GM19035 (cell line): ENCODE measurements around the gene ETS1.

Experiments
- ATAC-seq: cut with Tn5 transposase; IDR thresholded peaks from one replicate; pipeline ENCODE4 v1.9.1; 2021; ENCODE audit not compliant: unreplicated experiment

Gene ETS1

DNA sequence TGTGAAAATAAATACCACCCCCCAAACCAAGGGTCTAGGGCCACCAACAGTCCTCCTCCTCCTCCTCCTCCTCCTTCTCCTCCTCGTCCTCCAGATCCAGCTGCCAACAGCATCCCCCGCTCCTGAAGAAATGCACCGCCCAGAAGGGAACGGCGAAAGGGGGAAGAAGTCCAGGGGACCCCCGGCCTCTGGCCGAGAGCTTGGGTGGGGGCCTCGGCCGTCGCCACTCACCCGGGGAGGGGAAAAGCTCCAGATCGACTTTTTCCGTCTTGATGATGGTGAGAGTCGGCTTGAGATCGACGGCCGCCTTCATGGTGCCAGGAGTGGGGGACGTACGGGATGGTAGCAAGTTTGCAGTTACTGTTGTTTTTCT lies 65.7 kb downstream of the ETS1 start:
- no peak for ATAC-seq

DNA sequence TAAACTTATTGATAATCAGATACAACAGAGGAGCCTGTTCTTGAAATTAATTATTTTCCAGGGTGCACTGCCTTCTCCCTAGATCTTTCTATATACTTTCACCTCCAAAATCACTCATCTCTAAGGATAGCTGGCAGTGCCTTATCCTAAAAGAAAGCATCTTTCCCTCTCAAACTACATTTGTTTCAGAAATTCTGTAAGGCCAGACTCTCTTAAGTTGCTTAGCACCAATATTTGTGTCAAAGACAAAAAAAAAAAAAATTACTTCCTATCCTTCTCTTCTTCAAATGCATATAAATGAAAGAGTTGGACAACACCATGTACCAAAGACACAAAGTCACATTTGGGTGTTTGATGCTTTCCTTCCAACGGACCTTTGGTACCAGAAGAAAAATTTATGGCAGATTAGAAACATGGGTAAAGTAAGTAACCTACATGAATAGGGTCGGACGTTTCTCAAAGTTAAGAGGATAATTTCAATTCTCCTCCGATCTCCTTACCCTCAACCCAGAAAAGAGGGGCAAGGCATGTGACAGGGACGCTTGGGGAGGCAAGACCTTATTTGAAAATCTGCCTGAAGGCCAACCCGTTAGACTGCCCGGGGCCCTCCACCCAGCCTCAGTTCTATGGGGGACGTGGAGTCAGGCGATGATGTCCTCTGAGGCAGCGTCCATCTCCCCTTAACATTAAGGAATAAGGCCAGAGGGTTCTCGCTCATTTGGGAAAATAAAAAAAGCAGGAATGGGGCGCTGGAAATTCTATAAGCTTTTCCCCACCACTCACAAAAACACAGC lies 66.3 kb downstream of the ETS1 start:
- ATAC-seq: no peak

- no peak for ATAC-seq
Observed at GRCh38 chr11:128520206-128520887, 67.0 kb downstream of the ETS1 start.

DNA sequence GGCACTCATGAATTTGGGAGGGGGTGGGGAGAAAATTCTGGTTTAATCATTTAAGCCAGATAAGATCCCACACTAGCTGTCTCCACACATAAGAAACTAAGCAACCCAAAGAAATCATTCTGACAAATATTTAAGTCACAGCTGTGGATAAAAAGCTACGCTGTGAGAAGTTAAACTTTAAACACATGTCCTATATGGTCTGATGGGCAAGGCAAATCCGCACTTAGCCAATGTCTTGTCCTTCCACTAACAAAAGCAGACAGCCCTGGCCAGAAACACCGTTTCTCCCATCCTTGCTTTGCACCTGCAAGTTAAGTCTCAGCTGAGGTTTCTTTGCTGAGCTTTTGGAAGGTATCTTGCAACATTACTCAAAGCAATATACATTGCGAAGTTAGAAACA lies 68.0 kb downstream of the ETS1 start:
- ATAC-seq: no peak

- ATAC-seq: no peak
Observed at GRCh38 chr11:128518493-128519207, 68.7 kb downstream of the ETS1 start.

GRCh38 chr11:128517451-128518230 lies 69.7 kb downstream of the ETS1 start:
- no peak for ATAC-seq

- no peak for ATAC-seq
Observed at GRCh38 chr11:128516886-128517285, 70.5 kb downstream of the ETS1 start.

GRCh38 chr11:128515826-128516778 lies 71.3 kb downstream of the ETS1 start:
- ATAC-seq: no peak

- no peak for ATAC-seq
Observed at GRCh38 chr11:128515086-128515485, 72.3 kb downstream of the ETS1 start.

DNA sequence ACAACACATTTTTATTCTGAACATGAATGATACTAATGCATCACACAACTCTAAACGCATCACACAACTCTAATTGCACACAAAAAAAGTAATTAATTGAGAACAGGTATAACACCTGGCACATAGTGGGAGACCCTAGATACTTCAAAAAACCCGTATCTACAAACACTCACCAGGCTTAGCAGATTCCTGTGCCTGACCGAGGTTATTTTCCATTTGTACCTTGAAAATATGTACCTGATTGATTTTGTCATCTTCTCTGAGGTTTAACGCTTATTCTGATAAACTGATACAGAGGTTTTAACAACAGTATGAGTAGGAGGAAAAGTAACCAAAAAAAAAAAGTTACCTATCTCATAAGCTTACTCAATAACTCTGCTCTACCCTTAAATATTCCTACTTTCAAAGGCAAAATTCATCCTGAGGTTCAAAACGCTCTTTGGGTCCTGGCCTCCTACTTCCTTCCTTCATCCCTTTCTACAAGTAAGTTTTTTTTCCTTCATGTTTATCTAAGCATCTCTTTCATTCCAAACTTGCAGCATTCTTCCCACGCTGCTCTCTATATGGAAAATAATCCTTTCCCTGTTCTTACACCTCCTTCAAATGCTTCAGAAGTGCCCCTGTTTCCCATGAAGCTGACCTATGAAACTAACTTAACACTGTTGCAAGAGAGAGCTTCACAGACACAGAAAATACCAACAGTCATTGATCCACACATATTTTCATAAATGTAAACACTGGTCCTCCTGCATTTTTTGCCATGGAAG lies 73.3 kb downstream of the ETS1 start:
- no peak for ATAC-seq

- ATAC-seq: no peak
Observed at GRCh38 chr11:128512474-128512996, 74.8 kb downstream of the ETS1 start.

DNA sequence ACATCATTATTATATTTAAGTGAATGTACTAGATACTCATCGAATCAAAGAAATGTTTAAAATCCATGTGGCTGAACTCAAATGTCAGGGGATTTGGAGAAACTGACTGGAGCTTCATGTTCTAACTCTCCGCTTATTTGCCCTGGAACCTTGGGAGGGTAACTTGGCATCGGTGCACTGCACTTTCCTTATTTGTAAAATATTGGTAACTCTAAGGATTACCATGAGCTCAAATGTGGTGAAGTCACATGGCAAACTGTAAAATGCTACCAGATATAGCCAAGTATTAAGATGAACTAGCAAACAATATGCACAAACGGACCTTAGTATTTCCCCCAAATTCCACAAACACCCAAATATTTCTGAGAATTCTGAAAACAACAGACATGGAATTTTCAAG lies 75.6 kb downstream of the ETS1 start:
- ATAC-seq: no peak

DNA sequence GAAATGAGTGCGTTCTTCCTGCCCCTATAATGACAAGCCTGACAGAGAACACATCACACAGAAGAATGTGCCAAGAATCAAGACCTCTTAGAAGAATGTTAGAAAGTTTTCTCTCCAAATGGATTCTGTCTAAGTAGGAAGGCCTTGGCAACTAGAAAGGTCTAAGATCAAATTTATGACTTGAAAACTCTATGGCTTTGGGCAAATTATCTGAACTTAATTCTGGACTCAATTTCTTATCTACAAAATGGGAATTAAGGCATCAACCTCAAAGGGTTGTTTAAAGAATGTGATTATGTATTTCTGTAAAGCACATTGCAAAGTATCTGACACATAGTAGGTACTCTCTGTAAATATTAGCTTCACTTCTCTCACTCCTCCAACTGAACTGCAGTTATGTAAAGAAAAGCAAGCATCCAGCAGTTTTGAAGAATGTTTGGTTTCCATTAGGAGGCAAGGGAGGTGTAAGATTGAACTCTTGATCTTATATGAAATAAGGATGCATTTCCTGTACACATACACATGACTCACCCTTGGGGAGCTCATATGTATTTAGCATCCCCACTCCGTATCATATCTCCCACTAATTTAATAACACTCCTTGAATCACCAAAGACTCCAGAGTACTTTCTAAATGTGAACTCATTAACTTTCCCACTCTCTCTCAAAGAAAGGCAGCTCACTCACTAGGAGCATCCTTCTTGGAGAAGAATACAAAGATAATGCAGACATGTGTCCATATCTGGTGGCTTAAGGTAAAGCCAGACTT lies 77.6 kb downstream of the ETS1 start:
- no peak for ATAC-seq

DNA sequence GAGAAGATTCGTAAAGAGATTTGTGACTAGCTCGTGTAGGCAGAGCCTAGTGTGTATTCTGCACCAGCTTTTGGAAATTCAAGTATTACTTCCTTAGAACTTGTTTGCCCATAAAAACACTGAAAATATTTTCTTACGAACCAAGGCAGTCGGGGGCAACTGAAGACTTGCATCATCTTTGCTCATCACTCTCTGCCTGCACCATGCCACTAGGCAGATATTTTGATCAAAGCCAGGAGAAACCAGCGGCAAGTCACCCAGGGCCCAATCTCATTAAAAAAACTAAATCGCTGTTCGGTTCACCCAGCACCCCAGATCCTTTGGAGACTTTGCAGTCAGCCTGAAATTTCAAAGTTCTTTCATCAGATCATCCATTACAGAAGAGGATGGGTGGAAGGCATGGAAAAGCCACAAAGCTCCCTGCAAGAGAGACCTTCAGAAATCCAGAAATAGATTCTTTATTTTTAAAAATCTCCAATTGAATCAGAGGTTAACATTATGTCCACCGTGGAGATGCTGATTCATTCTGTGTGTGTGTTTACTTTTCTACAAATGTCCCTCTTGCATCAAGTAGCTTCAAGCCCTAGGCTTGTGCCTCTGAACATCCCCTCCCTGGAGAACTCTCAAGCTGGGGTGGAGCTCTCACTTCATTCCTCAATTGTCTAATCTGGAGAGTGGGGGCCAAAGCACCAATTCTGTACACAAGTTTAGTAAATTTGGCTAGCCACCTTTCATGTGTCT lies 78.4 kb downstream of the ETS1 start:
- no peak for ATAC-seq

DNA sequence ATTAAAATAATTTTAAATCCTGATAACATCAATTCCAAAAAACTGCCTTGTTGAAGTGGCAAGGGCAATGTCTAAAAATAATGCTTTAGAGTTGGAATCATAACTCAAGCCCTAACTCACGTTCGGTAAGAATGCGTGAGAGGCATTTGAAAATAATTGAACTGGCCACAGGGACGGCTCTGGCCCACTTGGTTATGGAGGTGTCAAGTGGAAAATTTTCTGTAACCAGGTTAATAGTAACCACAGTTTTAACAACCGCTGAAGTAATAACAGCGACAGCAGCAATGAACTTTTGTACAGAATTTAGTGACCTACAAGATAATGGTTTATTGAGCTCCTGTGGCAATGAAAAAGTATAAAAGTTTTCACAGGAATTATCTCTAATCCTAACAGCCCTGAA lies 79.4 kb downstream of the ETS1 start:
- ATAC-seq: no peak

DNA sequence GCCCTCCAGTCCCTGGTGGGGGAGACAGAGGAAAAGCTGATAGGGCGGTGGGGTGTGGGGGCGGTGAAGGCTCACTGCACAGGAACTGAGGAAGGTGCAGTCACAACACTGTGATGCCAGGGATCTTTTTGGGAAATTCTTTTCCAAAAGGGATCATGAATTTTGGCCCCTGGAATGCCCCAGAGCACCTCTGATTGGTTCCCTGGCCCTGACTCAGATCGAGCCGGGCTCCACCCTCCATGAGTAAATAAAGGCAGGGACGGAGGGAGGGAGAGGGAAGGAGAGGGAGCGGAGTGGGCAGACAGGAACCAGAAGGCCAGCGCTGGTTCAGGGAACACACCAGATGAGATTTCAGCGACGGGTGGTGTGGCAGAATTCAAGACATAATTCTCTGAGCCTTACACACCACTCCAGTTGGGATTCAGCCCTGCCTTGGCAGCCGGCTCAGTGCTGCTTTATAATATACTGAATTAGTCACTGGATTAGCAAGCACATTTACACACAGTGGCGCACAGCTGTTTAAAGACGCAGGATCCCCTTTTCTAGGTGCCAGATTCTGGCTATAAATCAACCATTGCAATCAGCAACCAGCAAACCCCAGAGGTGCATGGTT lies 80.3 kb downstream of the ETS1 start:
- ATAC-seq: no peak

DNA sequence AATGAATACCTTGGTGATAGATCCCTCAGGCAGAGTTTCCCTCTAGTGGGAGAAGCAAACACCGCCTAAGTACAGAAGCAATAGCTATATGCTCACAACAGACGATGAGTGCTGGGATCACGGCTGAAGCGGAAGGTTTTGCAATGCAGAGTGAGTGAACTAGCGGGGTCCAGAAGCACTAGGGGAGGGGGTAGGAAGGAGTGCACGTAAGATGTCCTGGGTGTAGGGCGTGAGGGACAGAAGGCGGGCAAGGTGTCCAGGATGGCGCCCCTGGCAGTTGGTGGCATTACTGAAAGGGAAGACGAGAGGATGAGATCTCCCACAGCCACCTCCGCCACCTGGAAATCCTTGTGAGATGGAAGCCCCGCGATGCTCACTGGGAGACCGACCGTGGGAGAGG lies 81.0 kb downstream of the ETS1 start:
- ATAC-seq: no peak
